Activated B cell treated with CpG ODN at 0.5 μM for 24 hours (primary cell): ENCODE data around the gene MKI67. TPM values are rescaled to one million over a fixed set of nuclear protein-coding genes. Genes with fewer than 3 reads are reported as not detected.

Experiments
- ATAC-seq: fragments of 200-7000 bp; cut with Tn5 transposase; one replicate; pipeline ENCODE4 v1.10.0; 2021; ENCODE audit warnings: low read depth, mild to moderate bottlenecking, moderate library complexity
- CTCF ChIA-PET: fragments of 350-600 bp; sonication (Branson Sonifier 250); formaldehyde crosslinking; loops from one replicate; lab custom pipeline; 2021; ENCODE audit warnings: antibody characterized with exemption; lab: Charles Lee
- POLR2A ChIA-PET: fragments of 350-600 bp; sonication (Branson Sonifier 250); formaldehyde crosslinking; loops from one replicate; lab custom pipeline; 2021; ENCODE audit warnings: antibody characterized with exemption; lab: Charles Lee
- DNase-seq: peaks from one replicate; pipeline ENCODE4 v3.0.0; 2022
- H3K27ac Mint-ChIP-seq: one replicate; pipeline ENCODE4 v1.8.0; 2020; ENCODE audit warnings: mixed read lengths
- H3K27me3 Mint-ChIP-seq: one replicate; pipeline ENCODE4 v1.8.0; 2021; ENCODE audit warnings: mixed read lengths
- H3K36me3 Mint-ChIP-seq: one replicate; pipeline ENCODE4 v1.8.0; 2021; ENCODE audit warnings: low read depth, mixed read lengths
- H3K4me1 Mint-ChIP-seq: one replicate; pipeline ENCODE4 v1.8.0; 2021; ENCODE audit warnings: mixed read lengths
- H3K4me3 Mint-ChIP-seq: one replicate; pipeline ENCODE4 v1.8.0; 2020; ENCODE audit warnings: mild to moderate bottlenecking, mixed read lengths
- H3K9me3 Mint-ChIP-seq: one replicate; pipeline ENCODE4 v1.8.0; 2020; ENCODE audit warnings: mixed read lengths
- intact Hi-C: fragments of 100-400 bp; cut with micrococcal nuclease; formaldehyde crosslinking; loops from one replicate; pipeline ENCODE4 v1.15.1; 2024
- total RNA-seq: library from RNA; stranded (reverse); gene quantifications from 2 replicates; pipeline ENCODE4 v1.2.3, GENCODE V29; 2022
- TF ChIP-seq, protein P1 (sequence below): fragments of 200-600 bp; IDR thresholded peaks from one replicate; pipeline ENCODE4 v1.8.0; 2022; ENCODE audit warnings: antibody characterized with exemption, mild to moderate bottlenecking

The MKI67 gene
- total RNA-seq, 1 donor from 2014 or later, result 2.2 TPM

DNA sequence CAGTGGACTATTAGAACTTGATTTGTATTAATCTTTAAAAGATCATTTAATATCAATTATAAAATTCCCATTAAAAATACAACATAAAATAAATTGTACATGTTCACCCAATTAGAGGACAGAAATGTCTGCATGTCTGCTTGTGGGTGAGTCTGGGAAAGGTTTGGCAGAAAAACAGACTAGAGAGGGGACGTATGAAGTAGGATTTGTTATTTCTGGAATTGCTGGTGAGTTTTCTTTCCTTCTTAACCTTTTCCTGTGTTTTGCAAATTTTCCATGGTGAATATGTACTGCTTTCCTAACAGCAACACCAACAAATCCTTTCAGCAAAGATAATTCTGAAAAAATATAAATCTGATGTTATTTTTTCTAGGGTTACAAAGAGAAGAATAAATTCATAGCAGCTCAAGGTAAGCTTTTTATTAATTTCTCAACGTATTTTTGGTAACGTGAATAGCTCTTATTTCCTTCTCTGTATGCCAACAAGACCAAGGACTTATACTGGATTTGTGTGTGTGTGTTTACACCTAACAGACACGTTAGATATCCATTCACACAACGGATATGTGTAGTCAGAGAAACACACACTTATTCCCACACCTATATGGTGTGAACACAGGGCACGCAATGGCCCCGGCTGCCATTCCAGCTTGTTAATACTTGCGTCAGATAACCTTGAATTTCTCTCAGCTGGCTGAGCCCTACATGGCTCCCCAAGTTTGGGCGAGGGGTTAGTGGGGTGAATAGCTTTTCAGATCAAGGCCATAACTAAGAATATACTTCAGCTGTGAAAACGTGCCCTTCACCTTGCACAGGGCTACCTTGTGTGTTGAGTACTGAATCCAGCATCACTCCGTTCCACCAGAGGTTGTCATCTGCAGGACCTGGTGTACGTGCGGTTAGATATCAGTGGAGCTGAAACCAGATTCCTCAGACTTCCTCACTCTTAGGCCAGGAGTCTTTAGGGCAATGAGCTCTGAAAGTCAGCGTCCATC, 64.6 kb downstream of the MKI67 start:
- peaks cover 45% of the 10 kb centered on the region for H3K36me3 Mint-ChIP-seq
- TF ChIP-seq, protein P1, sequence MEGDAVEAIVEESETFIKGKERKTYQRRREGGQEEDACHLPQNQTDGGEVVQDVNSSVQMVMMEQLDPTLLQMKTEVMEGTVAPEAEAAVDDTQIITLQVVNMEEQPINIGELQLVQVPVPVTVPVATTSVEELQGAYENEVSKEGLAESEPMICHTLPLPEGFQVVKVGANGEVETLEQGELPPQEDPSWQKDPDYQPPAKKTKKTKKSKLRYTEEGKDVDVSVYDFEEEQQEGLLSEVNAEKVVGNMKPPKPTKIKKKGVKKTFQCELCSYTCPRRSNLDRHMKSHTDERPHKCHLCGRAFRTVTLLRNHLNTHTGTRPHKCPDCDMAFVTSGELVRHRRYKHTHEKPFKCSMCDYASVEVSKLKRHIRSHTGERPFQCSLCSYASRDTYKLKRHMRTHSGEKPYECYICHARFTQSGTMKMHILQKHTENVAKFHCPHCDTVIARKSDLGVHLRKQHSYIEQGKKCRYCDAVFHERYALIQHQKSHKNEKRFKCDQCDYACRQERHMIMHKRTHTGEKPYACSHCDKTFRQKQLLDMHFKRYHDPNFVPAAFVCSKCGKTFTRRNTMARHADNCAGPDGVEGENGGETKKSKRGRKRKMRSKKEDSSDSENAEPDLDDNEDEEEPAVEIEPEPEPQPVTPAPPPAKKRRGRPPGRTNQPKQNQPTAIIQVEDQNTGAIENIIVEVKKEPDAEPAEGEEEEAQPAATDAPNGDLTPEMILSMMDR, result no peak
- POLR2A ChIA-PET, result interaction anchor here (0.8 to 5.6 kb wide), 5 partner anchors 8 to 207 kb away, joined by 3 to 162 read pairs (median 8); no protein-coding TSS in a partner anchor
- H3K4me3 Mint-ChIP-seq, result peak overlapping the region; percentile 57
- no peaks in the 10 kb centered on the region for H3K27me3 Mint-ChIP-seq
- CTCF ChIA-PET, result interaction anchor here (0.8 to 6.0 kb wide), 7 partner anchors 8 to 50 kb away, joined by 3 to 44 read pairs (median 4); no protein-coding TSS in a partner anchor
- intact Hi-C loops, result loop anchor here (5.0 kb wide), 2 partner anchors 151 to 1411 kb away; no protein-coding TSS in a partner anchor
- ATAC-seq (no peak), DNase-seq (no peak)
- H3K4me1 Mint-ChIP-seq, result peaks cover 65% of the 10 kb centered on the region
- H3K9me3 Mint-ChIP-seq, result no peaks in the 10 kb centered on the region
- peak overlapping the region; percentile 86 for H3K27ac Mint-ChIP-seq

DNA sequence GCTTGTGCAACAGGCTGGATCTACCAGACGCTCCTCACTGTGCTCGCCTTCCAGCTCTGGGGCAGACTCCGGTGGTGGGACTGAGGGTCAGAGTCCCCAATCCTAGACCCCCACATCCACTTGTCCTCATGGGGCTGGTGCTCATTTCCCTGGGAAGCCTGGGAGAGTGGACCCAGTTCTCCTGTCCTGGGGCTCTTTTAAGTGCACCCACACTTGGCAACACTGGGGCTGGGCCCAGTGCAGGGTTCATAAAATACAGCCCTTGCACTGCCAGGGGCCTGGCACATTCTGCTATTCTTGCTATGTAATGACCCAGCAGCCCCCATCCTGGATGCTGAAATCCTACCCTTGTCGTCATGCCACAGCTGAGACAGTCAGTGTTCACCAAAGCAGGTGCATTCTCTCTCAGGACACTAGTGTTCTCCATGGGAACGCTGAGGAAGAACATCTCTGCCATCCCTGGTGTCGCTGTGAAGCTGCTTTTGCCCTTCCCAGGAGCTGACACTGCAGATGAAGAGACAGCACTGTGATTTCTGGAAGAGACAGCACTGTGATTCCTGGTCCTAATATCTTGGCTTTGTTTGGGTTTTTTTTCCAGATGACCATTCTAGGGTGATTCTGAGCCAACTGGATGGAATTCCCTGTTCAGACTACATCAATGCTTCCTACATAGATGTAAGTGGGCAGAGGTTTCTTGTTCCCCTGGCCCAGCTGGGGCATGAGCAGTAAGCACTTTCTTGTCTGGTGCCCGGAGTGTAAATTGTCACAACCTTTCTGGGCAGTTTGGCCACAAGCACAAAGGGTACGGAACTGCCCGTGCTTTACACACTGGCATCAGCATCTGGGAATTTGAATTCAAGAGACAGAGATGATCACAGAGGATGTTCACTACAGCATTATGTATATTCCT, 65.6 kb downstream of the MKI67 start:
- peak overlapping the region; percentile 2 for H3K27ac Mint-ChIP-seq
- DNase-seq, result no peak
- POLR2A ChIA-PET, result interaction anchor here (4.8 kb wide), 1 partner anchor 13 kb away, joined by 18 read pairs; no protein-coding TSS in a partner anchor
- CTCF ChIA-PET, result interaction anchor here (1.3 to 6.0 kb wide), 2 partner anchors 9 to 25 kb away, joined by 3 to 44 read pairs; no protein-coding TSS in a partner anchor
- intact Hi-C loops, result loop anchor here (5.0 kb wide), 2 partner anchors 152 to 1412 kb away; no protein-coding TSS in a partner anchor
- peaks cover 45% of the 10 kb centered on the region for H3K36me3 Mint-ChIP-seq
- H3K9me3 Mint-ChIP-seq, result no peaks in the 10 kb centered on the region
- H3K4me1 Mint-ChIP-seq, result peaks cover 57% of the 10 kb centered on the region
- H3K4me3 Mint-ChIP-seq, result no peak overlapping the region
- no peaks in the 10 kb centered on the region for H3K27me3 Mint-ChIP-seq
- no peak for ATAC-seq
- TF ChIP-seq, protein P1, result no peak

DNA sequence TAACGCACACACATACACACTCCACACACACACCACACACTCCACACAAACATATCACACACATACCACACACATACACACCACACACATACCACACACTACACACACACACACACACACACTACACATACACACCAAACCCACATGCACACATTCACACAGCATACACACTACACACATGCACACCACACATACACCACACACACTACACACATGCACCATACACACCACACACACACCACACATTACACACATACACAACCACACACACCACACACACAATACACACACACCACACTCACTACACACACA, 66.3 kb downstream of the MKI67 start:
- Mint-ChIP-seq H3K36me3 (peaks cover 47% of the 10 kb centered on the region), H3K9me3 (no peaks in the 10 kb centered on the region), H3K27me3 (no peaks in the 10 kb centered on the region), H3K27ac (no peak overlapping the region), H3K4me1 (peaks cover 51% of the 10 kb centered on the region), H3K4me3 (no peak overlapping the region)
- DNase-seq, result no peak
- no peak for ATAC-seq
- intact Hi-C loops, result loop anchor here (5.0 kb wide), 2 partner anchors 152 to 1412 kb away; no protein-coding TSS in a partner anchor
- ChIA-PET POLR2A (interaction anchor here (4.8 kb wide), 1 partner anchor 12 kb away, joined by 18 read pairs; no protein-coding TSS in a partner anchor), CTCF (no interaction called here)
- TF ChIP-seq, protein P1, result no peak

DNA sequence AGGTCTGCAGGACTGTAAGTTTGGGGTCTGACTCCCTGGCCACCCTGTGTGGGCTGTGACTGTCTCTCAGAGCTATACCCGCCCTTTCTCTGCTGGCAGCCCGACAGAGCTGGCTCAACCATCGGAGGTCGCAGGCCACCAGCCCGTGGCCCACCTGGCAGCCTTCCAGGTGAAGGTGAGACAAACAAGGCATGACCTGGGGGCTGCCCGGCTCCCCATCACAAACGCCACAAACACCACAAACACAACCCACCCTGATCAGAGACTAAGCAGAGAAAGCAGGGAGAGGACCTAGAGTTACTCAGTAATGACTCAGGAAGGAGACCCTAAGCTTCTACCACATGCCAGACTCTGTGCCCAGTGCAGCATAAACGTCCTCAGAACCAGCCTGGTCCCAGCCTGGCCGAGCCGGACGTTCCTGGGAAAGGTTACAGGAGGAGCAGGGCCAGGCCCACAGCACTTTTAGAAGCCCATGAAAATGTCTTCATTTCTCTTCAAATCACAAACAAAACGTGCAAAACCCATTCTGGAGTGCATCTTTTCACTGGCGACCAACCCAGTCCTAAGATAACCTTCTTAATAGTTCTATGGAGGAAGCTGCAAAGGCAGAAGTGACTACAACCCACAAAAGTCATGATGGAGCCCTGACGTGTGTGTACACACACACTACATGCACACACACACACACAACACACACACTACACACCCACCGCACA, 66.8 kb downstream of the MKI67 start:
- ChIA-PET POLR2A (interaction anchor here (4.8 kb wide), 1 partner anchor 12 kb away, joined by 18 read pairs; no protein-coding TSS in a partner anchor), CTCF (interaction anchor here (0.9 kb wide), 1 partner anchor 10 kb away, joined by 6 read pairs; no protein-coding TSS in a partner anchor)
- ATAC-seq, result no peak
- Mint-ChIP-seq H3K27me3 (no peaks in the 10 kb centered on the region), H3K27ac (peak overlapping the region; percentile 35), H3K4me3 (no peak overlapping the region), H3K36me3 (peaks cover 50% of the 10 kb centered on the region), H3K9me3 (no peaks in the 10 kb centered on the region), H3K4me1 (peaks cover 46% of the 10 kb centered on the region)
- TF ChIP-seq, protein P1, result no peak
- intact Hi-C loops, result no loop called here
- DNase-seq, result no peak
